NCI-H1105 (cell line): ENCODE results near the gene WASF2.
"Not testable (repeated sequence)": the region's sequence is repeated elsewhere in the genome, so short reads cannot be mapped to it uniquely, and the experiment has no call there.

ENCODE experiments used
- DNase-seq: peaks from one replicate; lab custom pipeline; 2025; lab: John Stamatoyannopoulos, UW

WASF2 gene

DNA sequence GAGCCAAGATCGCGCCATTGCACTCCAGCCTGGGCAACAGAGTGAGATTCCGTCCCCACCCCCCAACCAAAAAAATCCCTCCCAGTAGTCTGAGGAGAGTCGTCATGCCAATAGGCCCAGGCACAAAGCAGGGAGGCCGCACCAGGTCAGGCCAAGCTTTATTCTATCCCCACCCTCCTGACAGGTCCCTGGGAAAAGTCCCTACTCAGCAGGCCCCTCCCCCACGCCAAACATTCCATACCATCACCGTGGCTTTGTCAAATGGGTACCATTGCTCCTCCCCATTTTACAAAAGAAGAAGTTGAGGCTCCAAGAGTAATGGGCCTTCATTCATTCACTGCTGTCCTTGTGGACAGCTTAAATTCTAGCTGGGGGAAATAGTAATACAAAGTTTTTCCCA is 92.2 kb downstream of the WASF2 start:
- no peak for DNase-seq

GRCh38 chr1:27397110-27397509 is 92.9 kb downstream of the WASF2 start:
- DNase-seq: no peak

- peak; percentile 63 for DNase-seq
Measured at GRCh38 chr1:27395441-27396195, 94.3 kb downstream of the WASF2 start.

GRCh38 chr1:27394925-27395324 is 95.0 kb downstream of the WASF2 start:
- DNase-seq: no peak

- no peak for DNase-seq
Measured at GRCh38 chr1:27394282-27394658, 95.7 kb downstream of the WASF2 start.

- DNase-seq: no peak
Measured at GRCh38 chr1:27393641-27394281, 96.2 kb downstream of the WASF2 start.

- DNase-seq: no peak
Measured at GRCh38 chr1:27392778-27393635, 97.0 kb downstream of the WASF2 start.

DNA sequence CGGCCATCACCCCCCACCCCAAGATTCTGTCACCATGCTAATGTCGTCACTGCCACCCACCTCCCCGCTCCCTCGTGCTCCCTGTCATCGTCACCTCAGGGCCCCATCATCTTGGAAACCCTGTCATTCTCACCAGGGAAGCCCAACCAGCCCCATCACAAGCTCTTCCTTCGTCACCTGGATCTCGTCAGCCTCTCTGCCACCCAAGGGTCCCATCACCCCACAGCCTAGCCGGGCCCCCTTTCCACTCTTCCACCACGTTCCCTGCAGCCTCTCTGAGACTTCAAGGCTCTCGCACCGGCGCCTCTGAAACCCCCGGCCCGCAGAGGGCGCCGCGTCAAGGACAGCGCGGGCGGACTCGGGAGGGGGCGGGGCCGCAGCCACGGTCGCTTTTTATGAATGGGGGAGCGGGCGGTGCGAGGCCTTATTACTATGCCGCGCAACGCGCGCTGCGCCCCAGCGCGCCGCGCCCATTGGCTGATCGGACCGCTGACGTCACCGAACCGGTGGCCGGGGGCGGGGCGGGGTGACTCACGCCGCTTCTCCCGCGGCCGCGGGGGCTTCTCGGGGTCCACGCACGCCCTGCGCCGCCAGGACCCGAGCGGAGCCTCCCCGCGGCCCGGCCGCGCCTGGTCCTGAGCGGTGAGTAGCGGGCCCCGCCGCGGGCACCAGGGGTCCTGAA is 97.7 kb downstream of the WASF2 start, which contains the start of gene GPR3:
TSS of gene GPR3 (plus strand) at position 527 of the 682 bp plus-strand sequence. CDS start 1,177 bp downstream, outside the sequence.
- DNase-seq: peak; percentile 89

- DNase-seq: peak; percentile 78
Measured at GRCh38 chr1:27391511-27392095, 98.4 kb downstream of the WASF2 start.

DNA sequence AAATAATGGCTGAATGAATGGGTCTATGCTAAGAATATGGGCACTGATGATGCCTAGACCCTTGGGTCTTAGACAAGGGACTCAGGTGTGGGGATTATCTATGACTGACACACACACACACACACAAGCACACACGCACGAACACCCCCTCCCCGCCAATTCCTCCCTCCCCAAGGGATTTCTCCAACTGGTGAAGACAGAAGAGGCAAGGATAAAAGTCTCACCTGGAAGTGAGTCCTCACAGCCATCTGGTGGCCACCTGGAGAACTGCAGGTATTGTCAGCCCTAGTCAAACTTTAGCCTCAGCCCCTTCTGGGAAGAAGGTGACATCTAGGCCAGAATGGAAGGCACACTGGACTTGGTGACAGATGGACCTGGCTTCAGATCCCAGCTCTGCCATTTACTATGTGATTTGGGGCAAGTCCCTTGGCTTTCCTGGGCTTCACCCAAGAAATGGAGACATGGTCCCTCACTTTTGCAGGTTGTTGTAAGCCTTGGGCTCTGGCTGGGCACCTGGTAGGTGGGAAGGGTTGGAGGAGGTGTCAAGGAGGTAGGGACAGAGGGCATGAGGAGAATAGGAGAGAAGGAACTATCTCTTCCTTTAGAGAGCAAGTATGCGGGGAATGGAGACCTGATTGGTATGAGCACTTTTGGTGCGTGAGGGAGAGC is 101.5 kb downstream of the WASF2 start:
- peak; percentile 36 for DNase-seq

- not testable (repeated sequence) for DNase-seq
Measured at GRCh38 chr1:27384797-27385196, 105.2 kb downstream of the WASF2 start.

- DNase-seq: no peak
Measured at GRCh38 chr1:27383661-27384060, 106.3 kb downstream of the WASF2 start.

GRCh38 chr1:27383039-27383605 is 106.8 kb downstream of the WASF2 start, which contains the start of gene CD164L2:
TSS of gene CD164L2 (minus strand) at chr1:27383333. CDS start at chr1:27383239, 94 bp downstream.
- no peak for DNase-seq

GRCh38 chr1:27381969-27382762 is 107.8 kb downstream of the WASF2 start:
- no peak for DNase-seq

GRCh38 chr1:27380766-27381733 is 108.9 kb downstream of the WASF2 start:
- DNase-seq: no peak

DNA sequence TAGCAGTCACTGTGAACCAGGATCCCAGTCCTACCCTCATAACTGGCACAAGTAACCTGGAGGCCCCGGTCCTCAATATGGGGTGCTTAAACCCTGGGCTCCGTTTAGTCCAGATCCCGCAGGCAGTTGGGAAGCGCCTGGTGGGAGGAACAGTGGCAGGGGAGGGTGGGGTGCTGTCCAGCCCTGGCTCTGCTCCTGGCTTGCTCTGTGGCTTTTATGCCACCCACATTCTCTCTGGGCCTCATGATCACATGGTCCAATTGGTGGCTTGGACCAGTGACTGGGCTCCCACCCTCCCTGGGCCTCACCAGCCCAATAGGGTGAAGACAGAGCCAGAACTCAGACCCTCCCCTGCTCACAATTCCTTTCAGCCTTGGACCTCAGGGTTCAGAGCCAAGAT is 109.7 kb downstream of the WASF2 start:
- DNase-seq: no peak

DNA sequence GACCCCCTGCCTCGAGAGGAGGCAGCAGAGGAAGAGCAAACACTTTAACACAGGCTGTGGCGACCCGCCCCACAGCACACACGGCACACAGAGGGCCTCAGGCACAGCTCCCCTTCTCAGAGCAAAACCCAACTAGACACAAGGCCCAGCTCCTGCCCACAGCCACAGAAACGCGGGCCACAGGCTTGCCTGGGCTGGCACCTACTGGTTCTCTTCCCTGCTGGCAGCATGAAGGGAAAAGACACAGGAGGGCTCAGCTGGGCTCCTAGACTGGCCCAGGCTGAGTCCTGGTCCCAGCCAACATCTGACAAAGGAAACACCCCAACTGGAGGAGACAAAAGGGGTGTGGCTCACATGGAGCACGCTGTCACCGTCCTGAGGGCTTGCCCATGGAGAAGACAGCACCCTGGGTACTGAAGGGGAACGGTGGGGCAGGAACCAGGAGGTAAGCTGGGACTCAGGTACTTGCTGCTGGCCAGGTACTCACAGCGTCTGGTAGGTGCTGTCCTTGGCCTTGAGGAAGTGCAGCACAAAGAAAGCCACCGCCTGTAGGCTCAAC is 110.3 kb downstream of the WASF2 start:
- no peak for DNase-seq
